Mesangial cell (primary cell): ENCODE results near the gene RAET1G. TPM values are rescaled to one million over a fixed set of nuclear protein-coding genes. Genes with fewer than 3 reads are reported as not detected.

Experiments used
- total RNA-seq: library from RNA; depleted of rRNA; stranded (reverse); fragments of >200 nt; gene quantifications from 2 replicates; pipeline ENCODE4 v1.2.3, GENCODE V29; 2015

The RAET1G gene
- 0.25 TPM in 1 of 2 replicates, not detected in the other for total RNA-seq

DNA sequence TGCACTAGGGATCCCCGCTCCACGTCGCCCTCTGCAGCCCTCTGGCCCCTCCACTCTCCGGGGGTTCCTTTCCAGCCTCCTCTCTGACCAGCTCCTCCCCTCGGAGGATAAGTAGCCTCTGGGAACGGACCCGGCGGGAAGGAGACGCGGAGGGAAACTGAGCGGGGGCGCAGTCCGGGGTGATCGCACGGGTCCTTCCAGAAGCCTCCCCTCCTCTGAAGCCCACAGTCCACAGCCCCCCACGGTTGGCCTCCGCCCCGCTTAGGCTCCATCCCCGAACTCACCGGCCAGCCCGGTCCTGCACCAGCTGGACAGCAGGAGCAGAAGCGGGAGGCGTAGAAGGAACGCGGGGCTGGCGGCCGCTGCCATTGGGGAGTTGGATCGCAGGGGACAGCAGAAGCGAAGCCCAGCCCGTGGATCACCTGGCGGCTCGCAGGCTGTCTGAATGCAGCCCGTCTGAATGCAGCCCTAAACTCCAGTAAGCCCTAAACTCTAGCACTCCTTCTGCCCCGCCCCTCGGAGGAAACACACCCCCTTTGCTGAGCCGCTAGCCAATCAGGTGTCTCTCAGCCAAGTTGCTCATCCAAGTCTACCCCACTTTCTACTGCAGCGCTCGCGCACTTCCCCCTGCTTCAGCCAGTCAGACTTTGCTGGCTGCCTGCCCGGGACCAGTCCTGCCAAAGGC is at the start of gene RAET1G:
TSS of gene RAET1G (minus strand) at position 480 of the 685 bp plus-strand sequence. CDS start at position 369, 111 bp downstream.

DNA sequence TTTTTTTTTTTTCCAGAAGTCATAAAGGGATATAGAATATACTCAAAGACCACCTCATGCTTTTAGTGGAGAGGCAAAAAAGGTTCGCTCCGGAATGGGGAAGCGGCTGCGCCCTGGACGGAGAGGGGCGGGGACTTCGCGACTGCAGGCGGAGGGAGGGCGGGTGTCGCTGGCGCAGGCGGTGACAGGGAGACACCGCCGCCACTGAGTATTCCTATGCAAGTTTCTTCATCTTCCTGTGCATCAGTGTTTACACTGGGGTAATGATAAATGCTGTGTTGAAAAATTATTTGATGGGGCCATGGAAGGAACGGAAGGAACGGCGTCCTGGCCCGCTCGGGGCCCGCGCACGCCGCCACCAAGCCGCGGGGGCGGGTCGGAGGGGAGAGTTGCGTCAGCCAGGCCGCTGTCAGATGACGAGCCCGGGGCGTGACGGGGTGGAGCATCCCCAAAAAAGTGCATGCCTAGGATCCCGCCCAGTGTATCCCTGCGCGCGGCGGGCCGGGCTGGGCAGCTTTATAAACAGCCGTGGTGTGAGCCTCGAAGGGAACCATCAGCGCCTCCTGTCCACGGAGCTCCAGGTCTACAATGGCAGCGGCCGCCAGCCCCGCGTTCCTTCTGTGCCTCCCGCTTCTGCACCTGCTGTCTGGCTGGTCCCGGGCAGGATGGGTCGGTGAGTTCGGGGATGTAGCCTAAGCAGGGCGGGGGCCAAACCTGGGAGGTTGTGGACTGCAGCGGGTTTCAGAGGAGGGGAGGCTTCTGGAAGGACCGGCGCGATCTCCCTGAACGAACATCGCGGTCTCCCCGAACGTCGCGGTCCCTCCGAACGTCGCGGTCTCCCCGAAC is 40.8 kb upstream of the RAET1G start, which contains the start of gene ULBP1:
TSS of gene ULBP1 (plus strand) at position 482 of the 846 bp plus-strand sequence. CDS start at position 589, 107 bp downstream.

GRCh38 chr6:149941583-149942460 is 18.9 kb upstream of the RAET1G start, which contains the start of gene ULBP2:
Gene ULBP2, plus strand, starts transcription at chr6:149942014. Its CDS starts 59 bp downstream, at chr6:149942073.

DNA sequence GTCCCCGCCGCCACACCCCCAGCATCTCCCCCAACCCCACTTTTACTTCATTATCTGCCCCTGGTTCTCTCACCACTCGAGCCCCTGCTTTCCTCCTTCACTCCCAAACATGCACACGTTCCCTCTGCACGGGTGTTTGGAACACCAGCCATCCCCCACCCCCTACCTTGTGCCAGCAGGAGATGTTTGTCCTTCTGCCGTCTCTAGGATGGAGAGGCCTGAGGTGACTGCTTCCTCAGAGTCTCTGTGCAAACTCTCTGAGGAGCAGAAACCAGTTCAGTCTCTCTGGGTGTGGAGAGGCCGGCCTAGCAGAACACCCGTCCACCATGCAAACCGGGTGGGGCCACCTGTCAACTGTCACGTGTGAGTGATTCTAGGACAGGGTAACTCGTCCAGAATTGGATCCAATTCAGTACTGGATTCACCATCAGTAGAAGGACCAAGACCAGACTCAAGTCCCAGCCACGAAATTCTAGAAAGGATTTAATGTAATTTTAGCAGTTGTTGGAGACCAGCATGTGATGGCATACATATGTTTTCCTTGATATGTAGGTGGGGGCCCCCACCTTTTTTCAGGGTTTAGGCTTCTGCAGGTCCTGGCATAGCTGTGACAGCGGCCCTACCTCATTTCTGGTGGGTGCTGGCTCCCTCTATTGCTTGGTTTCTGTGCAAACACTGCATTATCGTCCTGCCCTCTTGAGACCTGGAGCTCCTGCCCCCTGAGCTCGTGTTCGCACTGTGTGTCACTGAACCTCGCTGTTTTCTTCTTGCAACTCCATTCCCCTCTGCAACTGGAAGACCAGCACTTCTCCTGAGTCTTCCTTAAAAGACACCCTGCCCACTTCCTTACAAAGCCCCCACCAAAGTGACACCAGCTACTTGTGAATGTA is 24.8 kb downstream of the RAET1G start, which contains the start of gene RAET1E:
TSS of gene RAET1E (minus strand) at position 259 of the 890 bp plus-strand sequence. CDS start 7,212 bp downstream, outside the sequence.

Other genes starting within 250 kb of the RAET1G start
- 10.6 and 19.4 TPM in 2 replicates for gene LATS1, start 205.0 kb downstream of the RAET1G start, total RNA-seq
- gene NUP43, start 176.6 kb downstream of the RAET1G start, total RNA-seq = 17.0 and 31.4 TPM in 2 replicates
- 64.4 and 129 TPM in 2 replicates for gene PCMT1, start 173.4 kb downstream of the RAET1G start, total RNA-seq
- gene LRP11, start 58.8 kb downstream of the RAET1G start, total RNA-seq = 27.8 and 28.0 TPM in 2 replicates
- gene RAET1E, start 25.0 kb downstream of the RAET1G start, total RNA-seq = not detected in 2 replicates
- 2.8 and 6.4 TPM in 2 replicates for gene ULBP2, start 18.9 kb upstream of the RAET1G start, total RNA-seq
- 0.81 and 2.8 TPM in 2 replicates for gene ULBP1, start 40.8 kb upstream of the RAET1G start, total RNA-seq
- 0.25 and 0.65 TPM in 2 replicates for gene RAET1L, start 102.4 kb upstream of the RAET1G start, total RNA-seq
- 14.7 and 17.2 TPM in 2 replicates for gene ULBP3, start 146.0 kb upstream of the RAET1G start, total RNA-seq
- 11.9 and 12.4 TPM in 2 replicates for gene PPP1R14C, start 219.9 kb upstream of the RAET1G start, total RNA-seq